GM18870 (cell line): ENCODE measurements around the gene MVD.

Experiments
- ATAC-seq: cut with Tn5 transposase; IDR thresholded peaks from one replicate; pipeline ENCODE4 v1.9.1; 2021; ENCODE audit warnings: moderate library complexity; ENCODE audit not compliant: unreplicated experiment

The MVD gene

GRCh38 chr16:88662843-88663606 lies at the start of gene MVD:
Gene MVD (minus strand): TSS chr16:88663091. CDS start chr16:88663080, 11 bp downstream.
- ATAC-seq, result peak; percentile 81

GRCh38 chr16:88712362-88712979 lies 49.6 kb upstream of the MVD start:
- no peak for ATAC-seq

GRCh38 chr16:88711750-88712340 lies 49.0 kb upstream of the MVD start:
- no peak for ATAC-seq

GRCh38 chr16:88710556-88710955 lies 47.7 kb upstream of the MVD start:
- ATAC-seq, result no peak

- no peak for ATAC-seq
Observed at GRCh38 chr16:88706965-88707826, 44.3 kb upstream of the MVD start.

GRCh38 chr16:88706229-88706964 lies 43.5 kb upstream of the MVD start, which contains the start of the genes CTU2 and RNF166:
Gene CTU2 (plus strand): TSS chr16:88706503. CDS start chr16:88706531, 28 bp downstream.
Gene RNF166 (minus strand): TSS chr16:88706408. CDS start chr16:88706325, 83 bp downstream.
- no peak for ATAC-seq

- no peak for ATAC-seq
Observed at GRCh38 chr16:88705801-88706228, 42.9 kb upstream of the MVD start.

GRCh38 chr16:88705076-88705684 lies 42.3 kb upstream of the MVD start:
- no peak for ATAC-seq

- no peak for ATAC-seq
Observed at GRCh38 chr16:88703486-88704309, 40.8 kb upstream of the MVD start.

GRCh38 chr16:88702371-88703210 lies 39.7 kb upstream of the MVD start:
- no peak for ATAC-seq

GRCh38 chr16:88701581-88702370 lies 38.9 kb upstream of the MVD start:
- ATAC-seq, result no peak

- ATAC-seq, result no peak
Observed at GRCh38 chr16:88700636-88701482, 38.0 kb upstream of the MVD start.

GRCh38 chr16:88700322-88700635 lies 37.4 kb upstream of the MVD start:
- ATAC-seq, result no peak

GRCh38 chr16:88699180-88699579 lies 36.3 kb upstream of the MVD start:
- ATAC-seq, result no peak

- ATAC-seq, result no peak
Observed at GRCh38 chr16:88698646-88699045, 35.8 kb upstream of the MVD start.

GRCh38 chr16:88697831-88698615 lies 35.1 kb upstream of the MVD start:
- ATAC-seq, result no peak
